ENCODE data around the gene RAB28. TPM values are rescaled to one million over a fixed set of nuclear protein-coding genes. Genes with fewer than 3 reads are reported as not detected.

The RAB28 gene
- total RNA-seq, 1 experiment from 2014 or later: 19.8 TPM

DNA sequence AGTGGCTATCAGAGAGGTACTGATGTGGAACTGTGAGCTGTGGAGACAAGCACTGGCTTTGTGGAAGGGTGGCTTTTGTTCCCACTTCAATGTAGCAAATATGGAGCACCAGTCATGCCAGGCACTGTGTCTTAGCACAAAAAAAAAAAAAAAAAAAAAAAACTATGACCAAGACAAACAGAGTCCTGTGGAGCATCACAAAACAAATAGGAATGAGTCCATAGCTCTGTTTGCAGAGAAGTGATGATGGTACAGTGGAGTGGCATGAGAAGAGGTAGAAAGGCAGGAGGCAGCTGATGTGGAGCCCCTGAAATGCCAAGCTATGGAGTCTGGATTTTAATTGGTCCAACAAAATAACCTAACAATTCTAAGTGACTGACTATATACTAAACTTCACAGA, 116.9 kb downstream of the RAB28 start:
- Histone ChIP-seq H4K5ac (ENCODE audit: insufficient read length, low read depth, low read length) (no peak overlapping the region), H4K91ac (ENCODE audit: insufficient read length, low read depth, low read length) (no peak overlapping the region), H3K23ac (ENCODE audit: insufficient read length, low read depth, low read length) (no peak overlapping the region), H4K8ac (replicated peaks; ENCODE audit: insufficient read length, low read depth, low read length) (no peak overlapping the region), H3K23me2 (ENCODE audit: insufficient read length, low read depth, low read length, poor library complexity, severe bottlenecking) (no peaks in the 10 kb centered on the region), H3K18ac (ENCODE audit: insufficient read length, low read depth, low read length) (no peak overlapping the region), H3K4ac (ENCODE audit: low read depth, low read length) (no peak overlapping the region), H3K4me1 (ENCODE audit: insufficient read depth, low read length) (no peaks in the 10 kb centered on the region), H3K14ac (ENCODE audit: insufficient read depth, low read length) (no peak overlapping the region), H3K79me1 (ENCODE audit: insufficient read depth, low read depth, low read length, poor library complexity, severe bottlenecking) (no peaks in the 10 kb centered on the region), H2BK12ac (ENCODE audit: insufficient read length, low read depth, low read length) (no peak overlapping the region), H3K9ac (ENCODE audit: extremely low read depth, insufficient read length, low read length) (no peak overlapping the region), H3T11ph (ENCODE audit: low read length) (no peak overlapping the region), H3K27ac (ENCODE audit: insufficient read length, low read depth, low read length) (no peak overlapping the region), H3K4me2 (ENCODE audit: insufficient read depth, insufficient read length, low read length) (no peak overlapping the region), H2BK20ac (ENCODE audit: low read depth, low read length, poor library complexity, severe bottlenecking) (no peak overlapping the region), H3K56ac (ENCODE audit: insufficient read length, low read depth, low read length) (no peak overlapping the region), H3K9me3 (ENCODE audit: control insufficient read depth, low read depth, low read length) (no peaks in the 10 kb centered on the region), H3K79me2 (ENCODE audit: insufficient read depth, low read length) (no peaks in the 10 kb centered on the region), H2BK15ac (ENCODE audit: low read depth, low read length) (no peak overlapping the region), H4K20me1 (ENCODE audit: control insufficient read depth, insufficient read depth, insufficient read length) (no peaks in the 10 kb centered on the region), H3K27me3 (ENCODE audit: insufficient read depth, low read length) (no peaks in the 10 kb centered on the region), H2AFZ (ENCODE audit: low read length) (no peak overlapping the region), H2AK5ac (ENCODE audit: insufficient read length, low read length) (no peak overlapping the region), H2BK120ac (ENCODE audit: low read depth, low read length, poor library complexity, severe bottlenecking) (no peak overlapping the region), H2BK5ac (ENCODE audit: insufficient read length, low read length) (no peak overlapping the region)
- Mint-ChIP-seq H3K4me1 (peaks cover 3% of the 10 kb centered on the region in 2 experiments), H3K27ac (no peak overlapping the region), H3K36me3 (ENCODE audit: insufficient read depth in 1 of 3, low read depth in 3 of 3) (peaks cover 0 to 3% (median 0%) of the 10 kb centered on the region in 3 experiments; a peak in 3 of 7 replicates), H3K27me3 (ENCODE audit: low read depth) (no peaks in the 10 kb centered on the region), H3K4me3 (no peak overlapping the region), H3K9me3 (no peaks in the 10 kb centered on the region)
- DNase-seq: no peak
- TF ChIP-seq, protein P1, sequence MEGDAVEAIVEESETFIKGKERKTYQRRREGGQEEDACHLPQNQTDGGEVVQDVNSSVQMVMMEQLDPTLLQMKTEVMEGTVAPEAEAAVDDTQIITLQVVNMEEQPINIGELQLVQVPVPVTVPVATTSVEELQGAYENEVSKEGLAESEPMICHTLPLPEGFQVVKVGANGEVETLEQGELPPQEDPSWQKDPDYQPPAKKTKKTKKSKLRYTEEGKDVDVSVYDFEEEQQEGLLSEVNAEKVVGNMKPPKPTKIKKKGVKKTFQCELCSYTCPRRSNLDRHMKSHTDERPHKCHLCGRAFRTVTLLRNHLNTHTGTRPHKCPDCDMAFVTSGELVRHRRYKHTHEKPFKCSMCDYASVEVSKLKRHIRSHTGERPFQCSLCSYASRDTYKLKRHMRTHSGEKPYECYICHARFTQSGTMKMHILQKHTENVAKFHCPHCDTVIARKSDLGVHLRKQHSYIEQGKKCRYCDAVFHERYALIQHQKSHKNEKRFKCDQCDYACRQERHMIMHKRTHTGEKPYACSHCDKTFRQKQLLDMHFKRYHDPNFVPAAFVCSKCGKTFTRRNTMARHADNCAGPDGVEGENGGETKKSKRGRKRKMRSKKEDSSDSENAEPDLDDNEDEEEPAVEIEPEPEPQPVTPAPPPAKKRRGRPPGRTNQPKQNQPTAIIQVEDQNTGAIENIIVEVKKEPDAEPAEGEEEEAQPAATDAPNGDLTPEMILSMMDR (conservative IDR thresholded peaks at IDR 0.05): no peak
